ENCODE data around the gene G6PC1. TPM values are rescaled to one million over a fixed set of nuclear protein-coding genes. Genes with fewer than 3 reads are reported as not detected.
A peak's percentile ranks its signal among the peaks of the same experiment; 100 is the strongest.

G6PC1 gene
- total and polyA plus RNA-seq, 2 of the 13 experiments (the other 11 are each of a cell fraction or from before 2014, with no cell fraction given), result 1.7 to 37.9 TPM

- TF ChIP-seq, protein P1, sequence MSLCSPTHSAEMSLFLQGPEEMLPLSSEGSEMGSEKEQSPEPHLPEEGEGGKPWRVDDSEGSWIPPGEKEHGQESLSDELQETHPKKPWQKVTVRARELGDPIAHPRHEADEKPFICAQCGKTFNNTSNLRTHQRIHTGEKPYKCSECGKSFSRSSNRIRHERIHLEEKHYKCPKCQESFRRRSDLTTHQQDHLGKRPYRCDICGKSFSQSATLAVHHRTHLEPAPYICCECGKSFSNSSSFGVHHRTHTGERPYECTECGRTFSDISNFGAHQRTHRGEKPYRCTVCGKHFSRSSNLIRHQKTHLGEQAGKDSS (CRISPR knock-in tag; IDR thresholded peaks at IDR 0.05; ENCODE audit: borderline replicate concordance, low read depth), result no peak
- TF ChIP-seq POLR2A (IDR thresholded peaks at IDR 0.05; ENCODE audit: insufficient read depth in 1 of 2, low read depth in 2 of 2, low read length in 2 of 2) (no peak), HES4 (CRISPR knock-in tag; IDR thresholded peaks at IDR 0.05; ENCODE audit: borderline replicate concordance) (no peak), ZNF570 (CRISPR knock-in tag; IDR thresholded peaks at IDR 0.05; ENCODE audit: borderline replicate concordance) (no peak), ZNF17 (CRISPR knock-in tag; IDR thresholded peaks at IDR 0.05) (no peak), RXRA (CRISPR knock-in tag; IDR thresholded peaks at IDR 0.05) (peak; percentile 95), KDM2A (CRISPR knock-in tag; IDR thresholded peaks at IDR 0.05; ENCODE audit: borderline replicate concordance, low read depth) (peak; percentile 47; the same call in 1 of the 2 replicates), MIER2 (CRISPR knock-in tag; IDR thresholded peaks at IDR 0.05) (no peak), ZNF775 (CRISPR knock-in tag; IDR thresholded peaks at IDR 0.05; ENCODE audit: borderline replicate concordance) (no peak), ZSCAN30 (CRISPR knock-in tag; IDR thresholded peaks at IDR 0.05) (no peak), EZH2 (conservative IDR thresholded peaks at IDR 0.05; ENCODE audit: low read depth, low read length) (no peak), ZNF7 (CRISPR knock-in tag; IDR thresholded peaks at IDR 0.05) (no peak), HDAC2 (CRISPR knock-in tag; IDR thresholded peaks at IDR 0.05) (peak; percentile 82), NFIB (CRISPR knock-in tag; IDR thresholded peaks at IDR 0.05; ENCODE audit: borderline replicate concordance) (no peak), CENPBD1 (CRISPR knock-in tag; IDR thresholded peaks at IDR 0.05; ENCODE audit: borderline replicate concordance, low read depth) (no peak), ZNF253 (CRISPR knock-in tag; IDR thresholded peaks at IDR 0.05; ENCODE audit: borderline replicate concordance) (no peak), FOXK1 (CRISPR knock-in tag; IDR thresholded peaks at IDR 0.05; ENCODE audit: borderline replicate concordance, low read depth) (peak; percentile 77; the same call in 1 of the 2 replicates), TAF1 (CRISPR knock-in tag; IDR thresholded peaks at IDR 0.05) (no peak), GPN1 (CRISPR knock-in tag; IDR thresholded peaks at IDR 0.05; ENCODE audit: borderline replicate concordance) (no peak), ZNF543 (CRISPR knock-in tag; IDR thresholded peaks at IDR 0.05) (no peak), IRF1 (CRISPR knock-in tag; IDR thresholded peaks at IDR 0.05; ENCODE audit: low read depth) (no peak), KAT8 (CRISPR knock-in tag; IDR thresholded peaks at IDR 0.05) (peak; percentile 21; the same call in 1 of the 2 replicates), NCOA1 (CRISPR knock-in tag; IDR thresholded peaks at IDR 0.05) (peak; percentile 87; the same call in 1 of the 2 replicates), ZFP37 (CRISPR knock-in tag; IDR thresholded peaks at IDR 0.05; ENCODE audit: borderline replicate concordance) (no peak)
- TF ChIP-seq, protein P2, sequence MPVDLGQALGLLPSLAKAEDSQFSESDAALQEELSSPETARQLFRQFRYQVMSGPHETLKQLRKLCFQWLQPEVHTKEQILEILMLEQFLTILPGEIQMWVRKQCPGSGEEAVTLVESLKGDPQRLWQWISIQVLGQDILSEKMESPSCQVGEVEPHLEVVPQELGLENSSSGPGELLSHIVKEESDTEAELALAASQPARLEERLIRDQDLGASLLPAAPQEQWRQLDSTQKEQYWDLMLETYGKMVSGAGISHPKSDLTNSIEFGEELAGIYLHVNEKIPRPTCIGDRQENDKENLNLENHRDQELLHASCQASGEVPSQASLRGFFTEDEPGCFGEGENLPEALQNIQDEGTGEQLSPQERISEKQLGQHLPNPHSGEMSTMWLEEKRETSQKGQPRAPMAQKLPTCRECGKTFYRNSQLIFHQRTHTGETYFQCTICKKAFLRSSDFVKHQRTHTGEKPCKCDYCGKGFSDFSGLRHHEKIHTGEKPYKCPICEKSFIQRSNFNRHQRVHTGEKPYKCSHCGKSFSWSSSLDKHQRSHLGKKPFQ (CRISPR knock-in tag; IDR thresholded peaks at IDR 0.05; ENCODE audit: insufficient replicate concordance), result no peak
- TF ChIP-seq, protein P3, sequence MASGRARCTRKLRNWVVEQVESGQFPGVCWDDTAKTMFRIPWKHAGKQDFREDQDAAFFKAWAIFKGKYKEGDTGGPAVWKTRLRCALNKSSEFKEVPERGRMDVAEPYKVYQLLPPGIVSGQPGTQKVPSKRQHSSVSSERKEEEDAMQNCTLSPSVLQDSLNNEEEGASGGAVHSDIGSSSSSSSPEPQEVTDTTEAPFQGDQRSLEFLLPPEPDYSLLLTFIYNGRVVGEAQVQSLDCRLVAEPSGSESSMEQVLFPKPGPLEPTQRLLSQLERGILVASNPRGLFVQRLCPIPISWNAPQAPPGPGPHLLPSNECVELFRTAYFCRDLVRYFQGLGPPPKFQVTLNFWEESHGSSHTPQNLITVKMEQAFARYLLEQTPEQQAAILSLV (CRISPR knock-in tag; IDR thresholded peaks at IDR 0.05; ENCODE audit: borderline replicate concordance), result no peak
- TF ChIP-seq, protein P4, sequence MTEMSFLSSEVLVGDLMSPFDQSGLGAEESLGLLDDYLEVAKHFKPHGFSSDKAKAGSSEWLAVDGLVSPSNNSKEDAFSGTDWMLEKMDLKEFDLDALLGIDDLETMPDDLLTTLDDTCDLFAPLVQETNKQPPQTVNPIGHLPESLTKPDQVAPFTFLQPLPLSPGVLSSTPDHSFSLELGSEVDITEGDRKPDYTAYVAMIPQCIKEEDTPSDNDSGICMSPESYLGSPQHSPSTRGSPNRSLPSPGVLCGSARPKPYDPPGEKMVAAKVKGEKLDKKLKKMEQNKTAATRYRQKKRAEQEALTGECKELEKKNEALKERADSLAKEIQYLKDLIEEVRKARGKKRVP (CRISPR knock-in tag; IDR thresholded peaks at IDR 0.05), result no peak
Observed at GRCh38 chr17:42865638-42866094, 34.9 kb upstream of the G6PC1 start (continued).

Measured in HepG2 (cell line).